ENCODE results near the gene COX14.
A peak's percentile ranks its signal among the peaks of the same experiment; 100 is the strongest.

The COX14 gene

GRCh38 chr12:50164963-50165362, 52.9 kb downstream of the COX14 start:
- no peak for DNase-seq

- no peak for DNase-seq
Observed at GRCh38 chr12:50166799-50167048, 54.7 kb downstream of the COX14 start.

- peak; percentile 86 for DNase-seq
Observed at GRCh38 chr12:50167049-50167828, 55.2 kb downstream of the COX14 start, which contains the start of gene CERS5. Gene CERS5 (minus strand): TSS chr12:50167369. CDS start chr12:50167297, 72 bp downstream.
